ENCODE measurements around the gene AK9.
"Not testable (repeated sequence)": the region's sequence is repeated elsewhere in the genome, so short reads cannot be mapped to it uniquely, and the experiment has no call there.

AK9 gene

DNA sequence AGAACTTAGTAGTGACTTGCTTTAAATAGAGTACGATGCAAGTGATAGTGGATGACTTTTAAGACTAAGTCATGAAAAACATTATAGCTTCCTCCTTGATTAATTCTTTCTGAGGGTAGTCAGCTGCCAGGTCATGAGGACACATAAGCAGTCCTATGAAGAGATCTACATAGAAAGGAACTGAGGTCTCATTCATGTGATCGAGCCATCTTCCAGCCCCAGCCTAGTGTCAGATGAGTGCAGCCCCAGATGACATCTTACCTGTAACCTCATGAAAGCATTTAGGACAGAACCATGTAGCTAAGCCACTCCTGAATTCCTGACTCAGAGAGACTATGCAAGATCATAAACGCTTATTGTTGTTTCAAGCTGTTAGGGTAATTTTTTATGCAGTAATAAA lies 67.7 kb downstream of the AK9 start:
- no peak overlapping the region for H3K4me3 ChIP-seq (ENCODE audit: low read depth in 1 of 2, low read length in 2 of 2)
- H3K36me3 ChIP-seq (ENCODE audit: control insufficient read depth in 1 of 2, insufficient read depth in 2 of 2, low read length in 2 of 2) = no peaks in the 10 kb centered on the region
- peaks cover 0 to 8% of the 10 kb centered on the region in 2 donors for H3K9me3 ChIP-seq (ENCODE audit: control insufficient read depth in 1 of 2, low read length in 2 of 2)
- no peaks in the 10 kb centered on the region for H3K27me3 ChIP-seq (ENCODE audit: low read depth, low read length)
- no peak overlapping the region for H3K27ac ChIP-seq (ENCODE audit: low read length)
- no peaks in the 10 kb centered on the region for H3K4me1 ChIP-seq (ENCODE audit: control insufficient read depth in 1 of 2, insufficient read depth in 2 of 2, low read length in 2 of 2)

DNA sequence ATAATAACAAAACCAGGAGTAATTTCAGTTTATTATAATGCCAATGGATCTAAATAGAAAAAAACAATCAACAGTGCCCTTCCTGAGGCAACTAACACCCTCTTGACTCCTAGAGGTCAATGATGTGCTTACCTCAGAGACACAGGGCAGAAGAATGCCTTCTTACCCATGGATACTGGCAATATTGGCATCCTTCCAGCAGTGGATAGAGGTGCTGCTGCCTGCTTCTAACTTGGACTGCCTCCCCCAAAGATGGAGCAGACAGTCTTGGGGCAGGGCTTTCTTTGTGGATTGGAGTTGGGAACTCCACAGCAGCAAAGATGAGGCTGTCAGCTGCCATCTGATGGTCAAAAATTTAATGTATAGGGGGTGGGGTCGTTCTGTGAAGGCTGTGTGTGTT lies 78.7 kb downstream of the AK9 start:
- H3K4me3 ChIP-seq (ENCODE audit: low read depth in 1 of 2, low read length in 2 of 2) = no peak overlapping the region
- H3K4me1 ChIP-seq (ENCODE audit: control insufficient read depth in 1 of 2, insufficient read depth in 2 of 2, low read length in 2 of 2) = no peaks in the 10 kb centered on the region
- H3K36me3 ChIP-seq (ENCODE audit: control insufficient read depth in 1 of 2, insufficient read depth in 2 of 2, low read length in 2 of 2) = peaks cover 0 to 8% of the 10 kb centered on the region in 2 donors
- H3K9me3 ChIP-seq (ENCODE audit: control insufficient read depth in 1 of 2, low read length in 2 of 2) = no peaks in the 10 kb centered on the region
- H3K27me3 ChIP-seq (ENCODE audit: low read depth, low read length) = no peaks in the 10 kb centered on the region
- no peak overlapping the region for H3K27ac ChIP-seq (ENCODE audit: low read length)

DNA sequence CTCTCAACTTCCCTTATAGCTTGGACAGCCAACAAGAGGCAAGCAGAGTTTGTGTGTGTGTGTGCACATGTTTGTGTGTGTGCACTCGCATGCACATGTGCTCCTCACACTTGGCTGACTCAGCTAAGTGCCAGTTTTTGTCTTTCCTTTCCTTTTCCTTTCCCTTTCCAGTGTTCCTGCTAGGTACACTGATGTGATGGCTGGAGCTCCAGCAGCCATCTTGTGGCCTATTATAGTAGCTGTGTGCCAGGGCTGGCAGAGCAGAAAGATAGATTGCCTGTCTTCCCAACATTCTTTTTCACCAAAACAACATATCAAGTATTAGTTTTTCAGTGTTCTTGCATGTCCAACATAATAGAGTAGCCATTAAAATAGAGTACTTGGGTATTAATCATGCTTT lies 79.5 kb downstream of the AK9 start:
- Histone ChIP-seq H3K27me3 (ENCODE audit: low read depth, low read length) (no peaks in the 10 kb centered on the region), H3K27ac (ENCODE audit: low read length) (no peak overlapping the region), H3K9me3 (ENCODE audit: control insufficient read depth in 1 of 2, low read length in 2 of 2) (no peaks in the 10 kb centered on the region), H3K36me3 (ENCODE audit: control insufficient read depth in 1 of 2, insufficient read depth in 2 of 2, low read length in 2 of 2) (peaks cover 0 to 9% of the 10 kb centered on the region in 2 donors), H3K4me1 (ENCODE audit: control insufficient read depth in 1 of 2, insufficient read depth in 2 of 2, low read length in 2 of 2) (no peaks in the 10 kb centered on the region), H3K4me3 (ENCODE audit: low read depth in 1 of 2, low read length in 2 of 2) (no peak overlapping the region)

DNA sequence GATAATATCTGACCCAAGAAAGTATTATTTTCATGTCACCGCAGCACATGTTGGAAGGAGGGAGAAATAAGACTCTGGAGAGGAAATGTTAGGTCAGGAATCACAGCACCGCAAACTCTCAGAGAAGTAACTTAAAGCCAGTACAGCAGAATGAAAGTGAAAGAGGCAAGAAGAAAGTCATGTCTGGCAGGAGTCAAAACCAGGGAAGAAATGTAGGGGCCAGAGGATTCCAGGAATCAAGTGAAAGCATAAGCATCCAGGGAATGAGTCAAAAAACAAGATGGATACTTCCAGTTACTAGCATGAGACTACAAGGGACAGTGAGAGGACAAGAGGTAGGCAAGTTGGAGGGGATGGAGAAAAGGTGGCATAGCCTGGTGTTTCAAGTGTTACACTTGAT lies 80.4 kb downstream of the AK9 start:
- no peaks in the 10 kb centered on the region for H3K4me1 ChIP-seq (ENCODE audit: control insufficient read depth in 1 of 2, insufficient read depth in 2 of 2, low read length in 2 of 2)
- no peak overlapping the region for H3K4me3 ChIP-seq (ENCODE audit: low read depth in 1 of 2, low read length in 2 of 2)
- H3K9me3 ChIP-seq (ENCODE audit: control insufficient read depth in 1 of 2, low read length in 2 of 2) = no peaks in the 10 kb centered on the region
- no peaks in the 10 kb centered on the region for H3K27me3 ChIP-seq (ENCODE audit: low read depth, low read length)
- peaks cover 0 to 14% of the 10 kb centered on the region in 2 donors for H3K36me3 ChIP-seq (ENCODE audit: control insufficient read depth in 1 of 2, insufficient read depth in 2 of 2, low read length in 2 of 2)
- no peak overlapping the region for H3K27ac ChIP-seq (ENCODE audit: low read length)

DNA sequence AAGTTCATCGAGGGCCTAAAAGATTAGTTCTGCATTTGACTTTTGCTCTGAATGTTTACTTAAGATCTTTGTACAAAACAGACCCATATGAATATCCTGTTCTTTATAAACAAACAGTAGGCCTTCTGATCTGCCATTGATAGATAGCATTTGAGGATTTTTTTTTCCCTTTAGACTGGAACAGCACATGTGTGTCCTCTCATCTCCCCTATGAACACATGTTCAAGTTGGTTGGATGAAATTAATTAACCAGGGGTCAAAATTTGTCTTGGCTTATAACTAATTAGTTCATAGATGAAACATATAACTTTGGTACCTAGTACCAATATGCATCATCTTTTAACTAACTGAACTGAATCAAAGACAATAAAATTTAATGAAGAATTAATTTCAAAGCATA lies 81.3 kb downstream of the AK9 start:
- H3K36me3 ChIP-seq (ENCODE audit: control insufficient read depth in 1 of 2, insufficient read depth in 2 of 2, low read length in 2 of 2) = peaks cover 0 to 17% of the 10 kb centered on the region in 2 donors
- H3K9me3 ChIP-seq (ENCODE audit: control insufficient read depth in 1 of 2, low read length in 2 of 2) = no peaks in the 10 kb centered on the region
- no peak overlapping the region for H3K27ac ChIP-seq (ENCODE audit: low read length)
- no peaks in the 10 kb centered on the region for H3K4me1 ChIP-seq (ENCODE audit: control insufficient read depth in 1 of 2, insufficient read depth in 2 of 2, low read length in 2 of 2)
- no peak overlapping the region for H3K4me3 ChIP-seq (ENCODE audit: low read depth in 1 of 2, low read length in 2 of 2)
- H3K27me3 ChIP-seq (ENCODE audit: low read depth, low read length) = no peaks in the 10 kb centered on the region

DNA sequence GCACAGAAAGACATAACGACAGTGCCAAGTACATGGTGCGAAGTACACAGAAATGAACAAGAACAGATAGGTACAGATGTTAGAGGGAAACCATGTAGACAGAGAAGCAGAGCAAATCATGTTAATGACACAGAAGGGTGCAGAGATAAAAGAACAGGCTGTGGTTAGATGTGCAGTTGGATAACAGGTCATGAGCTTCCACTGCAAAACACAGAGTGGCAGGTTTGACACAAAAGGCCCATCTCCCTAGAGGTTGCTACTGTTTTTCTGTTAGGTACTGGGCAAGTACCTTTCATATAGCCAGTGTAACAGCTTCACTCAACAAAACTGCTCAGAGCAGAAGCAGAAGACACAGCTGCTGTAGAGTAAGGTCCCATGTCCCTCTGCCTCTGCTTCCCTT lies 84.6 kb downstream of the AK9 start:
- no peaks in the 10 kb centered on the region for H3K9me3 ChIP-seq (ENCODE audit: control insufficient read depth in 1 of 2, low read length in 2 of 2)
- no peak overlapping the region for H3K4me3 ChIP-seq (ENCODE audit: low read depth in 1 of 2, low read length in 2 of 2)
- H3K27ac ChIP-seq (ENCODE audit: low read length) = no peak overlapping the region
- H3K4me1 ChIP-seq (ENCODE audit: control insufficient read depth in 1 of 2, insufficient read depth in 2 of 2, low read length in 2 of 2) = no peaks in the 10 kb centered on the region
- H3K27me3 ChIP-seq (ENCODE audit: low read depth, low read length) = no peaks in the 10 kb centered on the region
- H3K36me3 ChIP-seq (ENCODE audit: control insufficient read depth in 1 of 2, insufficient read depth in 2 of 2, low read length in 2 of 2) = peaks cover 0 to 14% of the 10 kb centered on the region in 2 donors

DNA sequence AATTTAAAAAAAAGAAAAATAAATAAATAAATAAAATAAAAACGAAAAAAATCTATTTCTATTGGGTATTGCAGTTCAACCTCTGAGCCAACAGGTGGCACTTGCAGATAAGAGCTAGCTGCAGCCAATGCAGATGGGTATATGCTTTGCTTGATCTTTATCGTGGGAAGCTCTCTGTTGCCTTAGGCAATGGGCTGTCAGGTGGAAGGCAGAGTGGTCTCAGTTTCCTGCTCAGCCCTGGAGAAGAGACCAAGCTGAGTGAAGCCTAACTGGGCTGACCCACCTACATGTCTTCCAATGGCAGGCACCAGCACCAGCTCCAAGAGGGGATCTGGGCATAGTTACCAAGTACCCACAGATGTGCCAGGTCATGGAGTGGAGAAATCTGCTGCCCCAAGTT lies 95.0 kb downstream of the AK9 start:
- no peaks in the 10 kb centered on the region for H3K9me3 ChIP-seq (ENCODE audit: control insufficient read depth in 1 of 2, low read length in 2 of 2)
- H3K27me3 ChIP-seq (ENCODE audit: low read depth, low read length) = no peaks in the 10 kb centered on the region
- H3K36me3 ChIP-seq (ENCODE audit: control insufficient read depth in 1 of 2, insufficient read depth in 2 of 2, low read length in 2 of 2) = no peaks in the 10 kb centered on the region
- H3K4me3 ChIP-seq (ENCODE audit: low read depth in 1 of 2, low read length in 2 of 2) = no peak overlapping the region
- no peak overlapping the region for H3K27ac ChIP-seq (ENCODE audit: low read length)
- no peaks in the 10 kb centered on the region for H3K4me1 ChIP-seq (ENCODE audit: control insufficient read depth in 1 of 2, insufficient read depth in 2 of 2, low read length in 2 of 2)

DNA sequence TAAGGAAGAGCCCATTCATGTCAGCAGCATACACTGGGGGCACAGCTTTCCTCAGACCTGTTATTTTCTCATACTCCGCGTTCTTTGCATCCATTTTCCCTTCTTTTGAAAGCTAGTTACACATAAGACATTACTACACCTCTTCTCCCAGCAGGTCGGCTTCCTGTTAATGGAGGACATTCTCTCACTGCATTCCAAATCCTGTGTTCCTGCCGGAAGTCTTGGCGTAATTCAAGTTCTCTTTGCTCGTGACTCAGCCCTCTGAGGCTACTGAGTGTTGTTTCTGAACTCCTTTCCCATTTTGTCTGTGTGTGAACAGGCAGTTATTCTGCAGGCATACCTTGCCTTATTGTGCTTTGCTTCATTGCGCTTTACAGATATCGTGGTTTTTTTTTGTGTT lies 110.5 kb downstream of the AK9 start:
- no peaks in the 10 kb centered on the region for H3K36me3 ChIP-seq (ENCODE audit: control insufficient read depth in 1 of 2, insufficient read depth in 2 of 2, low read length in 2 of 2)
- H3K27me3 ChIP-seq (ENCODE audit: low read depth, low read length) = no peaks in the 10 kb centered on the region
- no peak overlapping the region for H3K27ac ChIP-seq (ENCODE audit: low read length)
- no peaks in the 10 kb centered on the region for H3K9me3 ChIP-seq (ENCODE audit: control insufficient read depth in 1 of 2, low read length in 2 of 2)
- no peak overlapping the region for H3K4me3 ChIP-seq (ENCODE audit: low read depth in 1 of 2, low read length in 2 of 2)
- H3K4me1 ChIP-seq (ENCODE audit: control insufficient read depth in 1 of 2, insufficient read depth in 2 of 2, low read length in 2 of 2) = no peaks in the 10 kb centered on the region

DNA sequence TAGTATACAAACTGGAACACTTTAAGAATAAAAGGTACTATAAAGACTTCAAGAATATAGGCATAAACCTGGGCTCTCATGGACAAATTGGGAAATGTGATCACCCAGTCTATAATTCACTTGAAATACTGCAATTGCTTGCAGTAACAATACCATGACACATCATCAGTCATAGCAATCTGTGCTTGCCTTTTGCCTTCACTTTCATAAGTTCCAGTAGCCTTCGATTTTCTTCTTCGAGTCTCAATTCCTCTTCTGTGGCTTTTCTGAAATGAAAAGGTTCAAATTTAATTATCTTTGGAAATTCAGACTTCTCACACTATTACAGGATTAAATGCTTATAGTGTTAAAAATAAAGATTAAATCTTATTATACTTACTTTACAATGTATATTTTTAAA lies 111.6 kb downstream of the AK9 start:
- H3K36me3 ChIP-seq (ENCODE audit: control insufficient read depth in 1 of 2, insufficient read depth in 2 of 2, low read length in 2 of 2) = no peaks in the 10 kb centered on the region
- H3K4me3 ChIP-seq (ENCODE audit: low read depth in 1 of 2, low read length in 2 of 2) = no peak overlapping the region
- no peak overlapping the region for H3K27ac ChIP-seq (ENCODE audit: low read length)

DNA sequence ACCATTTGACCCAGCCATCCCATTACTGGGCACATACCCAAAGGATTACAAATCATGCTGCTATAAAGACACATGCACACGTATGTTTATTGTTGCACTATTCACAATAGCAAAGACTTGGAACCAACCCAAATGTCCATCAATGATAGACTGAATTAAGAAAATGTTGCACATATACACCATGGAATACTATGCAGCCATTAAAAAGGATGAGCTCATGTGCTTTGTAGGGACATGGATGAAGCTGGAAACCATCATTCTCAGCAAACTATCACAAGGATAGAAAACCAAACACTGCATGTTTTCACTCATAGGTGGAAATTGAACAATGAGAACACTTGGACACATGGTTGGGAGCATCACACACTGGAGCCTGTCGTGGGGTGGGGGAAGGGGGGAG lies 121.1 kb downstream of the AK9 start:
- H3K27me3 ChIP-seq (ENCODE audit: low read depth, low read length); H3K4me1 ChIP-seq (ENCODE audit: control insufficient read depth in 1 of 2, insufficient read depth in 2 of 2, low read length in 2 of 2); H3K9me3 ChIP-seq (ENCODE audit: control insufficient read depth in 1 of 2, low read length in 2 of 2); H3K4me3 ChIP-seq (ENCODE audit: low read depth in 1 of 2, low read length in 2 of 2); H3K36me3 ChIP-seq (ENCODE audit: control insufficient read depth in 1 of 2, insufficient read depth in 2 of 2, low read length in 2 of 2); H3K27ac ChIP-seq (ENCODE audit: low read length): not testable (repeated sequence)

More for the DNA sequence above, 111.6 kb downstream of the AK9 start:
- Histone ChIP-seq H3K9me3 (ENCODE audit: control insufficient read depth in 1 of 2, low read length in 2 of 2) (no peaks in the 10 kb centered on the region), H3K4me1 (ENCODE audit: control insufficient read depth in 1 of 2, insufficient read depth in 2 of 2, low read length in 2 of 2) (no peaks in the 10 kb centered on the region), H3K27me3 (ENCODE audit: low read depth, low read length) (no peaks in the 10 kb centered on the region)

DNA sequence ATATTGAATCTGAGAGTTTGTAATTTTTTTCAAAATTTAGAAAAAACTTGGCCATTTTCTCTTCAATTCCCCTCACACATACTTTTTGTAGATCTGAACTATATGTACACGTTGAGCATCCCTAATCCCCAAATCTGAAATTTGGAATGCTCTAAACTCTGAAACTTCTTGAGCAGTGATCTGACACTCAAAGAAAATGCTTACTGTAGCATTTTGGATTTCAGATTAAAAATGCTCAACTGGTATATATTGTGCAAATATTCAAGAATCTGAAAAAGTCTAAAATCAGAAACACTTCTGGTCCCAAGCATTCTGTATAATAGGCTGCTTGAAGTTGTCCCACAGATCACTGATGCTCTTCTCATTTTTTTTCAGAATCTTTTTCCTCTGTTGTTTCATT lies 129.2 kb downstream of the AK9 start:
- H3K4me1 ChIP-seq (ENCODE audit: control insufficient read depth in 1 of 2, insufficient read depth in 2 of 2, low read length in 2 of 2) = no peaks in the 10 kb centered on the region
- no peaks in the 10 kb centered on the region for H3K27me3 ChIP-seq (ENCODE audit: low read depth, low read length)
- peaks cover 0 to 9% of the 10 kb centered on the region in 2 donors for H3K9me3 ChIP-seq (ENCODE audit: control insufficient read depth in 1 of 2, low read length in 2 of 2)
- no peak overlapping the region for H3K27ac ChIP-seq (ENCODE audit: low read length)
- H3K4me3 ChIP-seq (ENCODE audit: low read depth in 1 of 2, low read length in 2 of 2) = no peak overlapping the region
- no peaks in the 10 kb centered on the region for H3K36me3 ChIP-seq (ENCODE audit: control insufficient read depth in 1 of 2, insufficient read depth in 2 of 2, low read length in 2 of 2)

DNA sequence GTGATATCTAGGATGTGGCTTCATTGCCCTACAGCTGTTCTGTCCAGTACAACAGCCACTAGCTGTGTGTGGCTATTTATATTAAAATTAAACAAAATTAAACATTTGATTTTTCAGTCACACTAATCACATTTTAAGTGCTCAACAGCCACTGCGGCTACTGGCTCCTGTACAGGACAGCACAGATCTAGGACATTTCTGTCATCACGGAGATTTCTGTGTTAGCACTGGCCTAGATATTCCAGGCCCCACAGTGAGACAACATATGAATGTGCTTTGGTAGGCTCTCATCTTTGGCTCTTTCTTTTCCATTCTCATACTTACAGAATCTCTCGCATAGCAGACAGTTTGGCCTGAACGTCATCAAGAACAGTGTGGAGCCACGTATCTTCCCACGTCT lies 159.6 kb downstream of the AK9 start:
- H3K4me3 ChIP-seq (ENCODE audit: low read depth in 1 of 2, low read length in 2 of 2) = no peak overlapping the region
- no peak overlapping the region for H3K27ac ChIP-seq (ENCODE audit: low read length)
- H3K9me3 ChIP-seq (ENCODE audit: control insufficient read depth in 1 of 2, low read length in 2 of 2) = no peaks in the 10 kb centered on the region
- no peaks in the 10 kb centered on the region for H3K27me3 ChIP-seq (ENCODE audit: low read depth, low read length)
- peaks cover 0 to 15% of the 10 kb centered on the region in 2 donors for H3K4me1 ChIP-seq (ENCODE audit: control insufficient read depth in 1 of 2, insufficient read depth in 2 of 2, low read length in 2 of 2)
- H3K36me3 ChIP-seq (ENCODE audit: control insufficient read depth in 1 of 2, insufficient read depth in 2 of 2, low read length in 2 of 2) = no peaks in the 10 kb centered on the region

All from muscle layer of duodenum (tissue), 2 donors.